Measurements from ENCODE around the gene UBE2L3.

The UBE2L3 gene

DNA sequence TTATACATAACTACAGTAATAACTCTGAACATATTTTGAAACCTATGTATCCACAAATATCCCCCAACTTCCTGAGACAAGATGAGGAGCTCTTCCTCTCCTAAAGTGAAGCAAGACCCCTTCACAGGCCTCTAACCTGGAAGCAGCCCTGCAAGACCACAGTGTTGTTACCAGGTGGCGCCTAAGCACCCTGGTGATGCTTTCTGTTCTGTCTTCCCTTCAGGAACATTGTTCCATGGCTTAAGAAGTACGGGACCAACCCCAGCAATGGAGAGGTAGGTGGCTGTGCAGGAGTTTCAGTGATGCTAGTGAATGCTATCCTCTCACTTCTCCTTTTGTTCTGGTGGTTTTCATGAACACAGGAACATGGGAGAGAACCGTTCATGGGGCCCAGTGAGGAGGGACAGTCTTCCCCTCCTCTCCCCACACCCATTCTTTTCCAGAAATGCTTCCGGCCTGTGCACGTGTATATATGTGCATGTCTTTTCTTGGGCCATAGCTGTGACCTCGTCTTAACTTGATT, 104.7 kb downstream of the UBE2L3 start:
- TF ChIP-seq, protein P1, sequence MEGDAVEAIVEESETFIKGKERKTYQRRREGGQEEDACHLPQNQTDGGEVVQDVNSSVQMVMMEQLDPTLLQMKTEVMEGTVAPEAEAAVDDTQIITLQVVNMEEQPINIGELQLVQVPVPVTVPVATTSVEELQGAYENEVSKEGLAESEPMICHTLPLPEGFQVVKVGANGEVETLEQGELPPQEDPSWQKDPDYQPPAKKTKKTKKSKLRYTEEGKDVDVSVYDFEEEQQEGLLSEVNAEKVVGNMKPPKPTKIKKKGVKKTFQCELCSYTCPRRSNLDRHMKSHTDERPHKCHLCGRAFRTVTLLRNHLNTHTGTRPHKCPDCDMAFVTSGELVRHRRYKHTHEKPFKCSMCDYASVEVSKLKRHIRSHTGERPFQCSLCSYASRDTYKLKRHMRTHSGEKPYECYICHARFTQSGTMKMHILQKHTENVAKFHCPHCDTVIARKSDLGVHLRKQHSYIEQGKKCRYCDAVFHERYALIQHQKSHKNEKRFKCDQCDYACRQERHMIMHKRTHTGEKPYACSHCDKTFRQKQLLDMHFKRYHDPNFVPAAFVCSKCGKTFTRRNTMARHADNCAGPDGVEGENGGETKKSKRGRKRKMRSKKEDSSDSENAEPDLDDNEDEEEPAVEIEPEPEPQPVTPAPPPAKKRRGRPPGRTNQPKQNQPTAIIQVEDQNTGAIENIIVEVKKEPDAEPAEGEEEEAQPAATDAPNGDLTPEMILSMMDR (IDR thresholded peaks at IDR 0.05; ENCODE audit: control insufficient read depth, extremely low read depth, insufficient read depth): no peak
- no peak for DNase-seq (ENCODE audit: low read depth)
- no peak overlapping the region for H3K4me3 ChIP-seq (ENCODE audit: low read depth, low read length)
